GM21723 (cell line): ENCODE results near the gene CCDC195.

Experiments
- ATAC-seq: cut with Tn5 transposase; IDR thresholded peaks from one replicate; pipeline ENCODE4 v1.9.1; 2021; ENCODE audit warnings: mild to moderate bottlenecking, moderate library complexity; ENCODE audit not compliant: unreplicated experiment

Gene CCDC195

GRCh38 chr2:224716201-224716600 is at the start of gene CCDC195:
CCDC195 (minus strand) TSS chr2:224716365; CDS start chr2:224716365, 0 bp downstream.
- ATAC-seq: no peak

- peak; percentile 77 for ATAC-seq
Measured at GRCh38 chr2:224764565-224765236, 48.5 kb upstream of the CCDC195 start.

- no peak for ATAC-seq
Measured at GRCh38 chr2:224757934-224758548, 41.9 kb upstream of the CCDC195 start.

GRCh38 chr2:224753743-224754540 is 37.8 kb upstream of the CCDC195 start:
- no peak for ATAC-seq

GRCh38 chr2:224751996-224752698 is 36.0 kb upstream of the CCDC195 start:
- ATAC-seq: peak; percentile 71

- no peak for ATAC-seq
Measured at GRCh38 chr2:224749136-224749535, 33.0 kb upstream of the CCDC195 start.

- no peak for ATAC-seq
Measured at GRCh38 chr2:224747765-224748164, 31.6 kb upstream of the CCDC195 start.

GRCh38 chr2:224736227-224736626 is 20.1 kb upstream of the CCDC195 start:
- ATAC-seq: no peak

- ATAC-seq: no peak
Measured at GRCh38 chr2:224734949-224735348, 18.8 kb upstream of the CCDC195 start.

GRCh38 chr2:224731665-224732064 is 15.5 kb upstream of the CCDC195 start:
- ATAC-seq: no peak

GRCh38 chr2:224729435-224729834 is 13.3 kb upstream of the CCDC195 start:
- no peak for ATAC-seq

- ATAC-seq: no peak
Measured at GRCh38 chr2:224724331-224724730, 8.2 kb upstream of the CCDC195 start.

- no peak for ATAC-seq
Measured at GRCh38 chr2:224723586-224724217, 7.5 kb upstream of the CCDC195 start.

- no peak for ATAC-seq
Measured at GRCh38 chr2:224722770-224723169, 6.6 kb upstream of the CCDC195 start.

- no peak for ATAC-seq
Measured at GRCh38 chr2:224722250-224722649, 6.1 kb upstream of the CCDC195 start.

- ATAC-seq: no peak
Measured at GRCh38 chr2:224716921-224717320, 756 bp upstream of the CCDC195 start.

- ATAC-seq: no peak
Measured at GRCh38 chr2:224711859-224712665, 4.1 kb downstream of the CCDC195 start.

GRCh38 chr2:224711381-224711780 is 4.8 kb downstream of the CCDC195 start:
- ATAC-seq: no peak

GRCh38 chr2:224709301-224709700 is 6.9 kb downstream of the CCDC195 start:
- ATAC-seq: no peak

GRCh38 chr2:224694502-224694901 is 21.7 kb downstream of the CCDC195 start:
- no peak for ATAC-seq
